HepG2 (cell line): ENCODE data around the gene MYO3B. TPM values are rescaled to one million over a fixed set of nuclear protein-coding genes. Genes with fewer than 3 reads are reported as not detected.

Experiments
- ATAC-seq: fragments of 200-7000 bp; cut with Tn5 transposase; 3 replicates; pipeline ENCODE4 v1.9.1; 2020; ENCODE audit warnings: mild to moderate bottlenecking, moderate library complexity
- BruUV-seq: library from RNA; stranded (reverse); fragments of 400-500 nt; replicated peaks from 2 replicates; lab custom pipeline; 2021; lab: Mats Ljungman, UMichigan
- CTCF ChIA-PET: fragments of 300-600 bp; formaldehyde crosslinking; extraction: SDS; loops from one replicate; lab custom pipeline; 2021; ENCODE audit warnings: low total read pairs, inconsistent platforms, low intra/inter-chr PET ratio; lab: Yijun Ruan, JAX
- POLR2A ChIA-PET: fragments of 350-600 bp; sonication (Branson Sonifier 250); formaldehyde crosslinking; loops from one replicate; lab custom pipeline; 2020; ENCODE audit warnings: antibody characterized with exemption, inconsistent platforms; lab: Yijun Ruan, JAX
- DNase-seq: peaks from one replicate; pipeline ENCODE4 v3.0.0-alpha.2; 2015; ENCODE audit warnings: low spot score
- FAIRE-seq: peaks from 3 replicates; lab custom pipeline; 2011; peaks lifted over from hg19 to GRCh38; lab: Jason Lieb, UNC
- H2AFZ ChIP-seq: one replicate; pipeline ENCODE4 v1.6.1; 2011; ENCODE audit warnings: low read length, inconsistent platforms
- H3K27ac ChIP-seq: fragments of 300-600 bp; 3 replicates; pipeline ENCODE4 v1.8.0; 2011; ENCODE audit warnings: mixed run types, mild to moderate bottlenecking, mixed read lengths, low read length, inconsistent platforms; ENCODE audit not compliant: insufficient read depth; ENCODE audit errors: extremely low read length
- H3K27me3 ChIP-seq, 2 experiments: fragments of 200-600 bp in 1 of 2; 2 replicates in 1 of 2; 3 replicates in 1 of 2; pipeline versions ENCODE4 v1.6.0 to v1.8.0; 2011; ENCODE audit warnings: low read length in 2 of 2, mild to moderate bottlenecking in 2 of 2, moderate library complexity in 2 of 2, inconsistent platforms in 1 of 2; ENCODE audit not compliant: insufficient read depth in 2 of 2, control insufficient read depth in 1 of 2
- H3K36me3 ChIP-seq, 2 experiments: fragments of 200-600 bp in 1 of 2; replicated peaks in 1 of 2; 2 replicates in 1 of 2; 3 replicates in 1 of 2; pipeline versions ENCODE4 v1.5.1 to v1.8.0; 2011; ENCODE audit warnings: low read length in 2 of 2, inconsistent platforms in 1 of 2; ENCODE audit not compliant: insufficient read depth in 2 of 2, control insufficient read depth in 1 of 2
- H3K4me1 ChIP-seq: 2 replicates; pipeline ENCODE4 v1.5.1; 2012; ENCODE audit warnings: low read length, inconsistent platforms; ENCODE audit not compliant: insufficient read depth
- H3K4me2 ChIP-seq: 2 replicates; pipeline ENCODE4 v1.6.0; 2011; ENCODE audit warnings: low read depth, low read length, inconsistent platforms
- H3K4me3 ChIP-seq, 3 experiments: fragments of 200-600 bp in 1 of 3; sonication (generic), shearing (Covaris generic) in 1 of 3; replicated peaks in 1 of 3; 2 replicates each; pipeline ENCODE4 v1.5.1; 2011 to 2016; ENCODE audit warnings: low read length in 3 of 3, inconsistent platforms in 2 of 3, low read depth in 2 of 3, mild to moderate bottlenecking in 2 of 3, control low read depth in 1 of 3, mixed read lengths in 1 of 3; ENCODE audit not compliant: insufficient read depth in 1 of 3
- H3K79me2 ChIP-seq: one replicate; pipeline ENCODE4 v1.6.1; 2011; ENCODE audit warnings: low read length, inconsistent platforms; ENCODE audit not compliant: insufficient read depth
- H3K9ac ChIP-seq: 2 replicates; pipeline ENCODE4 v1.6.0; 2011; ENCODE audit warnings: mild to moderate bottlenecking, low read depth, low read length, inconsistent platforms; ENCODE audit not compliant: insufficient read depth
- H3K9me3 ChIP-seq: 2 replicates; pipeline ENCODE4 v1.5.1; 2012; ENCODE audit warnings: mild to moderate bottlenecking, low read length
- H4K20me1 ChIP-seq: 2 replicates; pipeline ENCODE4 v1.6.0; 2011; ENCODE audit warnings: inconsistent platforms, mild to moderate bottlenecking, low read length, moderate library complexity; ENCODE audit not compliant: insufficient read depth
- ESRRA ChIP-seq: sonication (generic); formaldehyde crosslinking; IDR thresholded peaks from 2 replicates; pipeline ENCODE4 v1.5.1; 2020; ENCODE audit warnings: mild to moderate bottlenecking, low read depth, missing genetic modification reagents
- MTF1 ChIP-seq: sonication (generic); formaldehyde crosslinking; IDR thresholded peaks from 2 replicates; pipeline ENCODE4 v1.5.0; 2020; ENCODE audit warnings: missing genetic modification reagents
- POLR2A ChIP-seq, 2 experiments: IDR thresholded peaks; 2 replicates each; pipeline ENCODE4 v1.6.1; 2011; ENCODE audit warnings: low read depth in 2 of 2, low read length in 2 of 2, mild to moderate bottlenecking in 1 of 2, moderate library complexity in 1 of 2; ENCODE audit not compliant: insufficient read depth in 1 of 2
- WGBS: methylation state at CpG from one replicate; pipeline ENCODE4 v1.1.6; 2017; ENCODE audit warnings: low lambda C conversion rate; 5-methylcytosine and 5-hydroxymethylcytosine counted together
- in situ Hi-C: cut with HindIII; loops from 2 replicates; pipeline ENCODE4 v1.10.0; 2017; ENCODE audit warnings: low pct_unique_long_range_greater_than_20kb; ENCODE audit not compliant: extremely low pct_ligation_motif_present
- intact Hi-C: fragments of 100-400 bp; cut with micrococcal nuclease; formaldehyde crosslinking; loops from one replicate; pipeline ENCODE4 v1.10.0; 2022; ENCODE audit not compliant: unreplicated experiment
- polyA plus RNA-seq, 8 experiments: library from polyadenylated mRNA; depleted of rRNA in 3 of 8; stranded (reverse) in 7 of 8; unstranded in 1 of 8; fragments of >200 nt; fragmentation: Illumina TruSeq in 4 of 8; extraction: Trizol in 4 of 8; gene quantifications; 2 replicates each; pipeline versions ENCODE4 v1.2.1 to v1.2.3, GENCODE V29; 2011 to 2016; ENCODE audit warnings: low read depth in 4 of 8, missing spikeins in 1 of 8, mixed read lengths in 1 of 8; ENCODE audit not compliant: insufficient read depth in 1 of 8
- total RNA-seq, 5 experiments: library from RNA; depleted of rRNA; stranded (reverse); fragments of >200 nt; fragmentation: Illumina TruSeq; extraction: Trizol; gene quantifications; 2 replicates each; pipeline ENCODE4 v1.2.3, GENCODE V29; 2016; ENCODE audit warnings: low read depth in 1 of 5
- TF ChIP-seq, protein P1 (sequence below), 2 experiments: fragments of 450-650 bp in 1 of 2; sonication (generic) in 1 of 2; formaldehyde crosslinking in 1 of 2; IDR thresholded peaks; 2 replicates each; pipeline versions ENCODE4 v1.6.1 to v1.8.0; 2016 to 2022; ENCODE audit warnings: antibody characterized with exemption in 1 of 2, mild to moderate bottlenecking in 1 of 2, missing genetic modification reagents in 1 of 2

The MYO3B gene
- total and polyA plus RNA-seq, 2 of the 13 experiments (the other 11 are each of a cell fraction or from before 2014, with no cell fraction given) = 0.01 TPM; not detected in 1

- Histone ChIP-seq H3K4me2 (no peak overlapping the region), H3K4me1 (no peaks in the 10 kb centered on the region), H3K9ac (no peak overlapping the region), H3K27ac (no peak overlapping the region), H3K4me3 (no peak overlapping the region), H3K36me3 (no peaks in the 10 kb centered on the region), H3K9me3 (no peaks in the 10 kb centered on the region), H4K20me1 (no peaks in the 10 kb centered on the region), H2AFZ (no peak overlapping the region), H3K27me3 (no peaks in the 10 kb centered on the region), H3K79me2 (no peaks in the 10 kb centered on the region)
- TF ChIP-seq MTF1 = no peak
- 85% methylated on average over 5 of the region's 5 CpGs for WGBS
- ChIA-PET POLR2A (no interaction called here), CTCF (no interaction called here)
- ATAC-seq = no peak
- intact Hi-C loops = no loop called here
- no peak for DNase-seq
- no TSS peak for BruUV-seq
- no peak for FAIRE-seq
- in situ Hi-C loops = no loop called here
Observed at GRCh38 chr2:170665743-170666142, 487.8 kb downstream of the MYO3B start.

DNA sequence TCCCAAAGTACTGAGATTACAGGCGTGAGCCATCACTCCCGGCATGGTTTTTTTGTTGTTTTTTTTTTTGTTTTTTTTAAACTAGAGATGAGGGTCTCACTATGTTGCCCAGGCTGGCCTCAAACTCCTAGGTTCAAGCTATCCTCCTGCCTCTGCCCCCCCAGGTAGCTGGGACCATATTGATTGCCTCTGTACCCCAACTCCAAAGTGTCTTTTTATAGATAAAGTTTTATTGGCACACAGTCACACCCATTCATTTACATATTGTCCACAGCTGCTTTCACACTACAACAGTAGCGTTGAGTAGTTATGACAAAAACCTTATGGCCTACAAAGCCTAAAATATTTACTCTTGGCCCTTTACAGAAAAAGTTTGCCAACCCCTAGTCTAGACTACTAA lies 492.0 kb downstream of the MYO3B start:
- CTCF ChIA-PET = no interaction called here
- no peaks in the 10 kb centered on the region for H3K36me3 ChIP-seq
- TF ChIP-seq, protein P1, sequence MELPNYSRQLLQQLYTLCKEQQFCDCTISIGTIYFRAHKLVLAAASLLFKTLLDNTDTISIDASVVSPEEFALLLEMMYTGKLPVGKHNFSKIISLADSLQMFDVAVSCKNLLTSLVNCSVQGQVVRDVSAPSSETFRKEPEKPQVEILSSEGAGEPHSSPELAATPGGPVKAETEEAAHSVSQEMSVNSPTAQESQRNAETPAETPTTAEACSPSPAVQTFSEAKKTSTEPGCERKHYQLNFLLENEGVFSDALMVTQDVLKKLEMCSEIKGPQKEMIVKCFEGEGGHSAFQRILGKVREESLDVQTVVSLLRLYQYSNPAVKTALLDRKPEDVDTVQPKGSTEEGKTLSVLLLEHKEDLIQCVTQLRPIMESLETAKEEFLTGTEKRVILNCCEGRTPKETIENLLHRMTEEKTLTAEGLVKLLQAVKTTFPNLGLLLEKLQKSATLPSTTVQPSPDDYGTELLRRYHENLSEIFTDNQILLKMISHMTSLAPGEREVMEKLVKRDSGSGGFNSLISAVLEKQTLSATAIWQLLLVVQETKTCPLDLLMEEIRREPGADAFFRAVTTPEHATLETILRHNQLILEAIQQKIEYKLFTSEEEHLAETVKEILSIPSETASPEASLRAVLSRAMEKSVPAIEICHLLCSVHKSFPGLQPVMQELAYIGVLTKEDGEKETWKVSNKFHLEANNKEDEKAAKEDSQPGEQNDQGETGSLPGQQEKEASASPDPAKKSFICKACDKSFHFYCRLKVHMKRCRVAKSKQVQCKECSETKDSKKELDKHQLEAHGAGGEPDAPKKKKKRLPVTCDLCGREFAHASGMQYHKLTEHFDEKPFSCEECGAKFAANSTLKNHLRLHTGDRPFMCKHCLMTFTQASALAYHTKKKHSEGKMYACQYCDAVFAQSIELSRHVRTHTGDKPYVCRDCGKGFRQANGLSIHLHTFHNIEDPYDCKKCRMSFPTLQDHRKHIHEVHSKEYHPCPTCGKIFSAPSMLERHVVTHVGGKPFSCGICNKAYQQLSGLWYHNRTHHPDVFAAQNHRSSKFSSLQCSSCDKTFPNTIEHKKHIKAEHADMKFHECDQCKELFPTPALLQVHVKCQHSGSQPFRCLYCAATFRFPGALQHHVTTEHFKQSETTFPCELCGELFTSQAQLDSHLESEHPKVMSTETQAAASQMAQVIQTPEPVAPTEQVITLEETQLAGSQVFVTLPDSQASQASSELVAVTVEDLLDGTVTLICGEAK (IDR thresholded peaks at IDR 0.05) = peak; percentile 48
- TF ChIP-seq, protein P1 (CRISPR knock-in tag; IDR thresholded peaks at IDR 0.05) = peak; percentile 81
- TF ChIP-seq POLR2A (IDR thresholded peaks at IDR 0.05; ENCODE audit: insufficient read depth in 1 of 2, low read depth in 2 of 2, low read length in 2 of 2) = no peak
- TF ChIP-seq ESRRA (CRISPR knock-in tag) = no peak
- TF ChIP-seq, all 625 proteins: peak for 1
- Histone ChIP-seq H3K9ac (no peak overlapping the region), H3K27ac (no peak overlapping the region), H3K4me2 (no peak overlapping the region), H3K4me1 (no peaks in the 10 kb centered on the region), H4K20me1 (no peaks in the 10 kb centered on the region), H3K79me2 (no peaks in the 10 kb centered on the region), H2AFZ (no peak overlapping the region), H3K9me3 (no peaks in the 10 kb centered on the region), H3K27me3 (no peaks in the 10 kb centered on the region), H3K4me3 (no peak overlapping the region)
- BruUV-seq = no TSS peak
- DNase-seq = no peak
- ATAC-seq = no peak
- POLR2A ChIA-PET = no interaction called here
- in situ Hi-C loops = no loop called here
- intact Hi-C loops = no loop called here
- FAIRE-seq = no peak
- WGBS = 87% methylated on average over 3 of the region's 3 CpGs
